Stomach (tissue), 9 donors: ENCODE measurements around the gene AAR2. TPM values are rescaled to one million over a fixed set of nuclear protein-coding genes. Genes with fewer than 3 reads are reported as not detected.
A peak's percentile ranks its signal among the peaks of the same experiment; 100 is the strongest.

Experiments used
- DNase-seq, 2 donors: peaks; one replicate each; pipeline versions ENCODE4 v3.0.0 to v3.0.0-alpha.2; 2013 to 2019
- H3K27ac ChIP-seq, 5 donors: fragments of 200-600 bp in 4 of 5; sonication (generic) in 4 of 5; one replicate each; pipeline ENCODE4 v1.5.1; 2013 to 2019; ENCODE audit warnings: mild to moderate bottlenecking in 1 of 5, moderate library complexity in 1 of 5
- H3K27me3 ChIP-seq, 3 donors: fragments of 200-600 bp; sonication (generic); one replicate each; pipeline ENCODE4 v1.5.1; 2017 to 2019; ENCODE audit warnings: mixed run types in 1 of 3
- H3K36me3 ChIP-seq, 4 donors: fragments of 200-600 bp; sonication (generic); 1 replicate in 3 of 4; 2 replicates in 1 of 4; pipeline ENCODE4 v1.5.1; 2016 to 2019
- H3K4me1 ChIP-seq, 4 donors: fragments of 200-600 bp; sonication (generic); one replicate each; pipeline ENCODE4 v1.5.1; 2016 to 2019
- H3K4me3 ChIP-seq, 4 donors: fragments of 200-600 bp; sonication (generic) in 3 of 4; one replicate each; pipeline ENCODE4 v1.5.1; 2016 to 2019; ENCODE audit warnings: mild to moderate bottlenecking in 1 of 4
- H3K9me3 ChIP-seq, 4 donors: fragments of 200-600 bp; sonication (generic); one replicate each; pipeline ENCODE4 v1.5.1; 2016 to 2019
- CTCF ChIP-seq, 7 experiments: fragments of 450-650 bp in 4 of 7; fragments of 200-600 bp in 3 of 7; sonication (generic) in 3 of 7; IDR thresholded peaks; one replicate each; pipeline ENCODE4 v1.5.1; 2016 to 2019; ENCODE audit warnings: antibody characterized with exemption in 7 of 7, control low read depth in 2 of 7, mild to moderate bottlenecking in 1 of 7
- EP300 ChIP-seq: sonication (generic); formaldehyde crosslinking; IDR thresholded peaks from one replicate; pipeline ENCODE4 v1.6.1; 2017; ENCODE audit warnings: antibody characterized with exemption
- POLR2A ChIP-seq, 4 donors: fragments of 450-650 bp; IDR thresholded peaks; one replicate each; pipeline ENCODE4 v1.6.1; 2016; ENCODE audit warnings: antibody characterized with exemption in 4 of 4, control low read depth in 2 of 4, mild to moderate bottlenecking in 1 of 4, moderate library complexity in 1 of 4
- POLR2AphosphoS5 ChIP-seq, 3 donors: sonication (generic); formaldehyde crosslinking; IDR thresholded peaks; one replicate each; pipeline ENCODE4 v1.6.1; 2016; ENCODE audit warnings: antibody characterized with exemption in 3 of 3
- WGBS, 5 donors: extraction: QIAGEN DNeasy Blood & Tissue Kit in 3 of 5; methylation state at CpG; one replicate each; pipeline versions ENCODE4 v1.1.5 to v1.1.7; 2013 to 2018; 5-methylcytosine and 5-hydroxymethylcytosine counted together
- intact Hi-C: fragments of 100-400 bp; cut with DNase I; formaldehyde crosslinking; loops from one replicate; pipeline ENCODE4 v1.15.1; 2023; ENCODE audit warnings: low total_unique reads
- polyA plus RNA-seq, 3 donors: library from polyadenylated mRNA; stranded (reverse); fragments of 200-250 nt; gene quantifications; one replicate each; pipeline ENCODE4 v1.2.3, GENCODE V29; 2013
- total RNA-seq, 5 donors: library from RNA; depleted of rRNA; stranded (reverse); fragments of >200 nt; gene quantifications; one replicate each; pipeline versions ENCODE4 v1.1.0 to v1.2.3, GENCODE V29; 2014 to 2016
- donor health status: healthy with polysubstance abuse.
- donor health status: Bipolar disorder and iron deficiency.
- donor health status: healthy.

Gene AAR2
- total and polyA plus RNA-seq, 8 donors: 4.7 to 75.6 (median 19.7) TPM

GRCh38 chr20:36230019-36230418 is 6.3 kb upstream of the AAR2 start:
- intact Hi-C loops: no loop called here
- WGBS, 5 donors: 62 to 75% (median 71%) methylated on average over 3 of the region's 3 CpGs
- Histone ChIP-seq H3K36me3 (peaks cover 0 to 69% (median 56%) of the 10 kb centered on the region in 4 donors), H3K4me1 (no peaks in the 10 kb centered on the region), H3K9me3 (no peaks in the 10 kb centered on the region), H3K27me3 (no peaks in the 10 kb centered on the region), H3K27ac (no peak overlapping the region), H3K4me3 (no peak overlapping the region)
- DNase-seq: no peak
- TF ChIP-seq POLR2A (IDR thresholded peaks at IDR 0.05) (no peak), EP300 (no peak), CTCF (IDR thresholded peaks at IDR 0.05) (no peak), POLR2AphosphoS5 (IDR thresholded peaks at IDR 0.05) (no peak)

DNA sequence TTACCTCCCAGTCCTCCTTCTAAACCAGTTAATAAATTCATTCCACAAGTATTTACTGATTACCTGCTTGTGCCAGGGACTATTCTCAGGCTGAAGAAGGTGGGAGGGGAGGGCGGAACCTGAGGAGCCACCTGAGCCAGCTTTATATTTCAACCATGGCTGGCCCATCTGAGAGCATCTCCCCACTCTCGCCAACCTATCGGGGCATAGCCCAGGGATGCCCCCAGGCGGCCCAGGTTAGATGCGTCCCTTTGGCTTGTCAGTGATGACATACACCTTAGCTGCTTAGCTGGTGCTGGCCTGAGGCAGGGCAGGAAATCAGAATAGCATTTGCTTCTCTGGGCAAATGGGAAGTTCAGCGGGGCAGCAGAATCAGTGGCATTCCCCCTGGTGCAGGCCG is 4.9 kb upstream of the AAR2 start:
- intact Hi-C loops: no loop called here
- Histone ChIP-seq H3K4me1 (peaks cover 4 to 8% (median 7%) of the 10 kb centered on the region in 4 donors), H3K27ac (no peak overlapping the region), H3K4me3 (no peak overlapping the region), H3K9me3 (no peaks in the 10 kb centered on the region), H3K27me3 (no peaks in the 10 kb centered on the region), H3K36me3 (peaks cover 0 to 56% (median 43%) of the 10 kb centered on the region in 4 donors)
- WGBS, 5 donors: 87 to 94% (median 91%) methylated on average over 7 of the region's 7 CpGs
- DNase-seq: no peak
- TF ChIP-seq POLR2A (IDR thresholded peaks at IDR 0.05) (no peak), POLR2AphosphoS5 (IDR thresholded peaks at IDR 0.05) (no peak), CTCF (IDR thresholded peaks at IDR 0.05) (no peak), EP300 (no peak)

GRCh38 chr20:36234771-36235320 is 1.4 kb upstream of the AAR2 start:
- Histone ChIP-seq H3K4me1 (peaks cover 20 to 37% (median 26%) of the 10 kb centered on the region in 4 donors), H3K27ac (no peak overlapping the region), H3K27me3 (no peaks in the 10 kb centered on the region), H3K4me3 (no peak overlapping the region), H3K9me3 (no peaks in the 10 kb centered on the region), H3K36me3 (peaks cover 2 to 26% (median 15%) of the 10 kb centered on the region in 4 donors)
- intact Hi-C loops: no loop called here
- 66 to 81% (median 73%) methylated on average over 4 of the region's 4 CpGs for WGBS, 5 donors
- TF ChIP-seq POLR2AphosphoS5 (IDR thresholded peaks at IDR 0.05): no peak
- TF ChIP-seq CTCF (IDR thresholded peaks at IDR 0.05): no peak
- TF ChIP-seq POLR2A (IDR thresholded peaks at IDR 0.05): no peak
- TF ChIP-seq EP300: no peak
- no peak for DNase-seq

GRCh38 chr20:36236786-36237121 is 476 bp downstream of the AAR2 start:
- no peak for DNase-seq
- peak overlapping the region; percentile 80 to 91 (median 84) for H3K4me3 ChIP-seq
- WGBS, 5 donors: 0 to 2% (median 1%) methylated on average over 6 of the region's 6 CpGs

More at GRCh38 chr20:36236786-36237121, 476 bp downstream of the AAR2 start:
- TF ChIP-seq EP300: no peak
- no peak for TF ChIP-seq CTCF (IDR thresholded peaks at IDR 0.05)
- no peak for TF ChIP-seq POLR2A (IDR thresholded peaks at IDR 0.05)
- no peak for TF ChIP-seq POLR2AphosphoS5 (IDR thresholded peaks at IDR 0.05)
- H3K4me1 ChIP-seq: peaks cover 20 to 48% (median 30%) of the 10 kb centered on the region in 4 donors
- no peaks in the 10 kb centered on the region for H3K27me3 ChIP-seq
- H3K27ac ChIP-seq: peak overlapping the region; percentile 66 to 86 (median 80)
- peaks cover 19 to 26% (median 26%) of the 10 kb centered on the region in 4 donors for H3K36me3 ChIP-seq
- H3K9me3 ChIP-seq: no peaks in the 10 kb centered on the region
- intact Hi-C loops: no loop called here
